ENCODE measurements around the gene SDC4. TPM values are rescaled to one million over a fixed set of nuclear protein-coding genes. Genes with fewer than 3 reads are reported as not detected.
A peak's percentile ranks its signal among the peaks of the same experiment; 100 is the strongest.

SDC4 gene
- total and polyA plus RNA-seq, 10 of the 15 experiments (the other 5 are each of a cell fraction or from before 2014, with no cell fraction given) = 0.52 to 11.3 (median 1.4) TPM

- Histone ChIP-seq H3K27ac (ENCODE audit: control insufficient read depth, insufficient read depth) (no peak overlapping the region), H3K4me1 (ENCODE audit: control insufficient read depth, insufficient read depth, low read length) (peaks cover 6% of the 10 kb centered on the region; the same call in 1 of the 2 replicates), H3K27me3 (replicated peaks in 1 of 2; ENCODE audit: control insufficient read depth in 2 of 2, insufficient read depth in 2 of 2, low read length in 1 of 2) (peaks cover 0 to 4% of the 10 kb centered on the region in 2 experiments; a peak in 1 of 4 replicates), H3K9me3 (replicated peaks; ENCODE audit: control insufficient read depth, insufficient read depth, low read length) (no peaks in the 10 kb centered on the region), H4K20me1 (ENCODE audit: control insufficient read depth, insufficient read depth) (no peaks in the 10 kb centered on the region), H2AFZ (ENCODE audit: control insufficient read depth, low read depth, low read length) (no peak overlapping the region), H3K79me2 (ENCODE audit: control insufficient read depth, insufficient read depth, low read length) (no peaks in the 10 kb centered on the region), H3K36me3 (ENCODE audit: control insufficient read depth in 2 of 2, insufficient read depth in 2 of 2, low read length in 1 of 2) (no peaks in the 10 kb centered on the region), H3K9ac (ENCODE audit: control insufficient read depth, insufficient read depth, low read length) (no peak overlapping the region), H3K4me2 (ENCODE audit: control insufficient read depth, insufficient read depth) (peak overlapping the region; percentile 51), H3K4me3 (no peak overlapping the region)
- CTCF ChIA-PET = interaction anchor here (0.7 to 4.1 kb wide), 9 partner anchors 9 to 469 kb away, joined by 3 to 53 read pairs (median 4); no protein-coding TSS in a partner anchor
- WGBS (ENCODE audit: insufficient coverage, insufficient replicate concordance, low lambda C conversion rate, missing lambda C conversion rate) = 23% methylated on average over 5 of the region's 5 CpGs
- SMC1A ChIA-PET (ENCODE audit: uncharacterized antibody, unreplicated experiment) = interaction anchor here (1.1 to 2.8 kb wide), 7 partner anchors 10 to 148 kb away, joined by 3 to 14 read pairs (median 3); partner anchors contain the start of gene PIGT
- DNase-seq (ENCODE audit: low read depth, low spot score) (peak; percentile 28), FAIRE-seq (no peak), ATAC-seq (peak; percentile 65)
- BruUV-seq (replicated peaks) = no TSS peak
- intact Hi-C loops (cut with micrococcal nuclease; ENCODE audit: unreplicated experiment) = no loop called here
- POLR2A ChIA-PET = no interaction called here
- RAD21 ChIA-PET (ENCODE audit: unreplicated experiment) = interaction anchor here (0.9 to 2.4 kb wide), 4 partner anchors 11 to 186 kb away, joined by 3 to 7 read pairs (median 6); partner anchors contain the start of gene WFDC5
- peak; percentile 45; the same call in 1 of the 2 replicates for TF ChIP-seq PKNOX1 (IDR thresholded peaks at IDR 0.05)
- TF ChIP-seq MLLT1 (IDR thresholded peaks at IDR 0.05) = 0 out of 2 replicates have a peak, but pooled peaks have one; percentile 38
- TF ChIP-seq NFXL1 (IDR thresholded peaks at IDR 0.05; ENCODE audit: borderline replicate concordance) = no peak
- no peak for TF ChIP-seq NFYB (IDR thresholded peaks at IDR 0.05; ENCODE audit: insufficient read depth, low read depth, low read length)
- 0 out of 2 replicates have a peak, but pooled peaks have one; percentile 30 for TF ChIP-seq RUNX3 (IDR thresholded peaks at IDR 0.05; ENCODE audit: low read length)
- TF ChIP-seq, protein P1, sequence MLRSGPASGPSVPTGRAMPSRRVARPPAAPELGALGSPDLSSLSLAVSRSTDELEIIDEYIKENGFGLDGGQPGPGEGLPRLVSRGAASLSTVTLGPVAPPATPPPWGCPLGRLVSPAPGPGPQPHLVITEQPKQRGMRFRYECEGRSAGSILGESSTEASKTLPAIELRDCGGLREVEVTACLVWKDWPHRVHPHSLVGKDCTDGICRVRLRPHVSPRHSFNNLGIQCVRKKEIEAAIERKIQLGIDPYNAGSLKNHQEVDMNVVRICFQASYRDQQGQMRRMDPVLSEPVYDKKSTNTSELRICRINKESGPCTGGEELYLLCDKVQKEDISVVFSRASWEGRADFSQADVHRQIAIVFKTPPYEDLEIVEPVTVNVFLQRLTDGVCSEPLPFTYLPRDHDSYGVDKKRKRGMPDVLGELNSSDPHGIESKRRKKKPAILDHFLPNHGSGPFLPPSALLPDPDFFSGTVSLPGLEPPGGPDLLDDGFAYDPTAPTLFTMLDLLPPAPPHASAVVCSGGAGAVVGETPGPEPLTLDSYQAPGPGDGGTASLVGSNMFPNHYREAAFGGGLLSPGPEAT (IDR thresholded peaks at IDR 0.05; ENCODE audit: low read depth) = peak; percentile 79
- TF ChIP-seq BHLHE40 (IDR thresholded peaks at IDR 0.05; ENCODE audit: borderline replicate concordance in 1 of 2, low read depth in 2 of 2, low read length in 1 of 2) = peak in 1 of 2 experiments; percentile 52; a peak in 2 of 4 replicates
- TF ChIP-seq EED (IDR thresholded peaks at IDR 0.05; ENCODE audit: low read depth) = no peak
- TF ChIP-seq MTA2 (IDR thresholded peaks at IDR 0.05; ENCODE audit: low read depth) = peak; percentile 55
- peak; percentile 78; the same call in 1 of the 2 replicates for TF ChIP-seq ZNF384 (IDR thresholded peaks at IDR 0.05; ENCODE audit: borderline replicate concordance, low read depth, low read length)
- 0 out of 2 replicates have a peak, but pooled peaks have one; percentile 25 for TF ChIP-seq NBN (IDR thresholded peaks at IDR 0.05)
- peak; percentile 33 for TF ChIP-seq RELA (IDR thresholded peaks at IDR 0.05; ENCODE audit: borderline replicate concordance, partially characterized antibody)
- peak; percentile 44; the same call in 1 of the 2 replicates for TF ChIP-seq DPF2 (IDR thresholded peaks at IDR 0.05)
- in situ Hi-C loops (cut with MboI) = no loop called here
Observed at GRCh38 chr20:45301824-45302271, 46.4 kb downstream of the SDC4 start.

Data from GM12878 (cell line).